GM21576 (cell line): ENCODE measurements around the gene SNPH.

Experiments used
- ATAC-seq: cut with Tn5 transposase; IDR thresholded peaks from one replicate; pipeline ENCODE4 v1.9.1; 2021; ENCODE audit warnings: mild to moderate bottlenecking, moderate library complexity; ENCODE audit not compliant: unreplicated experiment

SNPH gene

GRCh38 chr20:1263853-1264252 is 2.2 kb upstream of the SNPH start:
- no peak for ATAC-seq

GRCh38 chr20:1264727-1265126 is 1.4 kb upstream of the SNPH start:
- no peak for ATAC-seq

GRCh38 chr20:1265226-1265915 is 723 bp upstream of the SNPH start:
- no peak for ATAC-seq

- ATAC-seq: no peak
Measured at GRCh38 chr20:1265916-1266166, 253 bp upstream of the SNPH start.

- ATAC-seq: no peak
Measured at GRCh38 chr20:1267161-1267560, 1.1 kb downstream of the SNPH start.

GRCh38 chr20:1267809-1268374 is 1.8 kb downstream of the SNPH start:
- no peak for ATAC-seq

- ATAC-seq: no peak
Measured at GRCh38 chr20:1269235-1269634, 3.1 kb downstream of the SNPH start.

GRCh38 chr20:1269850-1270249 is 3.8 kb downstream of the SNPH start:
- ATAC-seq: no peak

GRCh38 chr20:1272368-1273100 is 6.4 kb downstream of the SNPH start:
- no peak for ATAC-seq

- ATAC-seq: no peak
Measured at GRCh38 chr20:1273366-1273765, 7.3 kb downstream of the SNPH start.

GRCh38 chr20:1274485-1275311 is 8.6 kb downstream of the SNPH start:
- ATAC-seq: no peak

GRCh38 chr20:1275919-1276318 is 9.8 kb downstream of the SNPH start:
- ATAC-seq: no peak

GRCh38 chr20:1277529-1278322 is 11.6 kb downstream of the SNPH start:
- no peak for ATAC-seq

- no peak for ATAC-seq
Measured at GRCh38 chr20:1278993-1279392, 12.9 kb downstream of the SNPH start.

GRCh38 chr20:1280195-1281102 is 14.4 kb downstream of the SNPH start:
- ATAC-seq: no peak

- ATAC-seq: no peak
Measured at GRCh38 chr20:1281279-1282057, 15.4 kb downstream of the SNPH start.

GRCh38 chr20:1282966-1283365 is 16.9 kb downstream of the SNPH start:
- ATAC-seq: no peak

GRCh38 chr20:1283522-1284510 is 17.7 kb downstream of the SNPH start:
- no peak for ATAC-seq
